CD14-positive monocyte (primary cell): Measurements from ENCODE around the gene PUS1. TPM values are rescaled to one million over a fixed set of nuclear protein-coding genes. Genes with fewer than 3 reads are reported as not detected.

Experiments
- DNase-seq, 3 donors: peaks; one replicate each; pipeline ENCODE4 v3.0.0-alpha.2; 2011 to 2022
- H2AFZ ChIP-seq: 2 replicates; pipeline ENCODE4 v1.6.0; 2012; ENCODE audit warnings: mild to moderate bottlenecking, low read depth, low read length, inconsistent platforms; ENCODE audit not compliant: insufficient read depth, poor library complexity, severe bottlenecking
- H3K27ac ChIP-seq, 2 donors: 1 replicate in 1 of 2; 2 replicates in 1 of 2; pipeline ENCODE4 v1.5.1; 2012 to 2013; ENCODE audit warnings: low read length in 2 of 2, control low read depth in 1 of 2, inconsistent platforms in 1 of 2, low read depth in 1 of 2, mild to moderate bottlenecking in 1 of 2
- H3K27me3 ChIP-seq, 2 donors: one replicate each; pipeline versions ENCODE4 v1.6.0 to v1.6.1; 2011 to 2013; ENCODE audit warnings: low read length in 2 of 2; ENCODE audit not compliant: control insufficient read depth in 2 of 2, insufficient read depth in 2 of 2
- H3K36me3 ChIP-seq, 2 donors: replicated peaks in 1 of 2; 1 replicate in 1 of 2; 2 replicates in 1 of 2; pipeline versions ENCODE4 v1.5.1 to v1.6.1; 2012 to 2013; ENCODE audit warnings: low read length in 2 of 2, control low read depth in 1 of 2, inconsistent platforms in 1 of 2, mild to moderate bottlenecking in 1 of 2; ENCODE audit not compliant: insufficient read depth in 2 of 2, control insufficient read depth in 1 of 2
- H3K4me1 ChIP-seq, 2 donors: 1 replicate in 1 of 2; 2 replicates in 1 of 2; pipeline versions ENCODE4 v1.5.1 to v1.6.1; 2012 to 2013; ENCODE audit warnings: low read length in 2 of 2, control low read depth in 1 of 2, inconsistent platforms in 1 of 2, mild to moderate bottlenecking in 1 of 2, moderate library complexity in 1 of 2; ENCODE audit not compliant: insufficient read depth in 2 of 2, control insufficient read depth in 1 of 2
- H3K4me2 ChIP-seq: replicated peaks from 2 replicates; pipeline ENCODE3; 2012; ENCODE audit warnings: low read length, moderate library complexity, mild to moderate bottlenecking; ENCODE audit not compliant: poor library complexity, severe bottlenecking; ENCODE audit errors: extremely low read depth
- H3K4me3 ChIP-seq, 3 experiments: fragments of 200-600 bp in 1 of 3; sonication (generic) in 1 of 3; replicated peaks in 1 of 3; 1 replicate in 2 of 3; 2 replicates in 1 of 3; pipeline ENCODE4 v1.5.1; 2011 to 2013; ENCODE audit warnings: low read length in 3 of 3, mild to moderate bottlenecking in 3 of 3, control low read depth in 2 of 3, low read depth in 2 of 3, inconsistent platforms in 1 of 3, moderate library complexity in 1 of 3
- H3K79me2 ChIP-seq: 2 replicates; pipeline ENCODE4 v1.6.0; 2012; ENCODE audit warnings: mild to moderate bottlenecking, control low read depth, inconsistent platforms, low read length, moderate library complexity; ENCODE audit not compliant: insufficient read depth
- H3K9ac ChIP-seq: 2 replicates; pipeline ENCODE4 v1.6.0; 2017; ENCODE audit warnings: low read length, mild to moderate bottlenecking; ENCODE audit not compliant: insufficient read depth, poor library complexity, severe bottlenecking
- H3K9me3 ChIP-seq, 2 donors: replicated peaks in 1 of 2; 1 replicate in 1 of 2; 2 replicates in 1 of 2; pipeline versions ENCODE4 v1.5.1 to v1.6.1; 2012 to 2013; ENCODE audit warnings: low read length in 2 of 2, control low read depth in 1 of 2; ENCODE audit not compliant: control insufficient read depth in 1 of 2, insufficient read depth in 1 of 2
- H4K20me1 ChIP-seq: 2 replicates; pipeline ENCODE4 v1.6.0; 2012; ENCODE audit warnings: mild to moderate bottlenecking, low read length, control low read depth, moderate library complexity; ENCODE audit not compliant: insufficient read depth
- H3K27ac Mint-ChIP-seq, 7 donors: one replicate each; pipeline ENCODE4 v1.8.0; 2020; ENCODE audit warnings: mild to moderate bottlenecking in 7 of 7, mixed read lengths in 7 of 7, moderate library complexity in 6 of 7, inconsistent platforms in 2 of 7
- H3K27me3 Mint-ChIP-seq, 3 donors: one replicate each; pipeline ENCODE4 v1.8.0; 2021 to 2022; ENCODE audit warnings: low read depth in 3 of 3, mild to moderate bottlenecking in 3 of 3, mixed read lengths in 3 of 3, moderate library complexity in 3 of 3, inconsistent platforms in 1 of 3
- H3K36me3 Mint-ChIP-seq, 2 donors: one replicate each; pipeline ENCODE4 v1.8.0; 2020; ENCODE audit warnings: mixed read lengths in 2 of 2, inconsistent platforms in 1 of 2, mild to moderate bottlenecking in 1 of 2
- H3K4me1 Mint-ChIP-seq: one replicate; pipeline ENCODE4 v1.8.0; 2020; ENCODE audit warnings: mild to moderate bottlenecking, mixed read lengths
- H3K4me3 Mint-ChIP-seq, 2 donors: one replicate each; pipeline ENCODE4 v1.8.0; 2020; ENCODE audit warnings: mild to moderate bottlenecking in 2 of 2, mixed read lengths in 2 of 2, moderate library complexity in 1 of 2
- H3K9me3 Mint-ChIP-seq, 7 donors: one replicate each; pipeline ENCODE4 v1.8.0; 2020 to 2022; ENCODE audit warnings: mixed read lengths in 7 of 7, mild to moderate bottlenecking in 6 of 7, moderate library complexity in 6 of 7, inconsistent platforms in 2 of 7
- CTCF ChIP-seq: fragments of 200-600 bp; IDR thresholded peaks from one replicate; pipeline ENCODE4 v1.8.0; 2022; ENCODE audit warnings: antibody characterized with exemption, mild to moderate bottlenecking
- WGBS: methylation state at CpG from one replicate; pipeline ENCODE4 v1.1.5; 2013; ENCODE audit warnings: missing lambda C conversion rate; ENCODE audit not compliant: insufficient coverage; 5-methylcytosine and 5-hydroxymethylcytosine counted together
- intact Hi-C, 2 donors: fragments of 100-400 bp; cut with micrococcal nuclease; formaldehyde crosslinking; loops; one replicate each; pipeline versions ENCODE4 v1.15.0 to v1.15.1; 2023
- polyA plus RNA-seq, 3 donors: library from polyadenylated mRNA; depleted of rRNA in 1 of 3; unstranded in 2 of 3; stranded (reverse) in 1 of 3; fragments of 300-500 nt in 2 of 3; fragments of >200 nt in 1 of 3; fragmentation: Illumina TruSeq in 2 of 3; gene quantifications; 1 replicate in 2 of 3; 2 replicates in 1 of 3; pipeline ENCODE4 v1.2.3, GENCODE V29; 2012 to 2021

Gene PUS1
- polyA plus RNA-seq, 3 donors = 5.1 to 30.9 (median 6.9) TPM

- no peak for TF ChIP-seq CTCF
- Histone ChIP-seq H2AFZ (peak overlapping the region; percentile 63), H4K20me1 (peaks cover 44% of the 10 kb centered on the region), H3K9me3 (no peaks in the 10 kb centered on the region), H3K27me3 (no peaks in the 10 kb centered on the region), H3K9ac (peak overlapping the region; percentile 86), H3K36me3 (peaks cover 6 to 17% of the 10 kb centered on the region in 2 donors), H3K4me3 (peak overlapping the region; percentile 63 to 94 (median 89)), H3K4me2 (peak overlapping the region; percentile 89), H3K4me1 (peaks cover 20 to 24% of the 10 kb centered on the region in 2 donors), H3K27ac (peak overlapping the region; percentile 55 to 94), H3K79me2 (peaks cover 53% of the 10 kb centered on the region)
- peaks cover 0 to 2% (median 0%) of the 10 kb centered on the region in 7 donors for H3K9me3 Mint-ChIP-seq
- H3K36me3 Mint-ChIP-seq = peaks cover 19 to 24% of the 10 kb centered on the region in 2 donors
- WGBS = 3% methylated on average over 7 of the region's 12 CpGs
- DNase-seq = no peak
- peak overlapping the region; percentile 87 to 95 (median 91) for H3K27ac Mint-ChIP-seq
- peak overlapping the region; percentile 87 to 93 for H3K4me3 Mint-ChIP-seq
- H3K27me3 Mint-ChIP-seq = no peaks in the 10 kb centered on the region
- peaks cover 21% of the 10 kb centered on the region for H3K4me1 Mint-ChIP-seq
- intact Hi-C loops = loop anchor here (1.0 to 5.0 kb wide), 3 partner anchors 33 to 54 kb away; partner anchors contain the start of genes PUS1 (in 2 of the 2) and EP400 (in 1 of the 2)
These were observed 33.4 kb upstream of the PUS1 start for GRCh38 chr12:131895640-131896079.

- 2% methylated on average over 38 of the region's 39 CpGs for WGBS
- Histone ChIP-seq H3K27me3 (no peaks in the 10 kb centered on the region), H2AFZ (peak overlapping the region; percentile 63), H3K79me2 (peaks cover 56% of the 10 kb centered on the region), H3K4me1 (peaks cover 20 to 24% of the 10 kb centered on the region in 2 donors), H3K9ac (peak overlapping the region; percentile 86), H3K9me3 (no peaks in the 10 kb centered on the region), H4K20me1 (peaks cover 50% of the 10 kb centered on the region), H3K27ac (peak overlapping the region; percentile 57 to 94), H3K4me3 (peak overlapping the region; percentile 63 to 94 (median 89)), H3K36me3 (peaks cover 6 to 18% of the 10 kb centered on the region in 2 donors), H3K4me2 (peak overlapping the region; percentile 89)
- Mint-ChIP-seq H3K4me3 (peak overlapping the region; percentile 87 to 93), H3K9me3 (peaks cover 0 to 1% (median 0%) of the 10 kb centered on the region in 7 donors), H3K4me1 (peaks cover 21% of the 10 kb centered on the region), H3K36me3 (peaks cover 19 to 29% of the 10 kb centered on the region in 2 donors), H3K27me3 (no peaks in the 10 kb centered on the region), H3K27ac (peak overlapping the region; percentile 68 to 95 (median 88))
- DNase-seq = peak; percentile 73 to 84 (median 83)
- intact Hi-C loops = loop anchor here (1.0 to 5.0 kb wide), 3 partner anchors 33 to 53 kb away; partner anchors contain the start of genes EP400 (in 1 of the 2) and PUS1 (in 1 of the 2)
- no peak for TF ChIP-seq CTCF
These were observed 32.8 kb upstream of the PUS1 start for GRCh38 chr12:131896080-131896810.
